Fibroblast of skin of scalp (primary cell): Measurements from ENCODE around the gene TGFBR3.
A peak's percentile ranks its signal among the peaks of the same experiment; 100 is the strongest.
"Not testable (repeated sequence)": the region's sequence is repeated elsewhere in the genome, so short reads cannot be mapped to it uniquely, and the experiment has no call there.

Experiments used
- DNase-seq: peaks from one replicate; pipeline ENCODE4 v3.0.0-alpha.2; 2013

The TGFBR3 gene

GRCh38 chr1:91883470-91883869 lies 2.5 kb downstream of the TGFBR3 start:
- peak; percentile 60 for DNase-seq

- DNase-seq = no peak
Measured at GRCh38 chr1:91881280-91881679, 4.7 kb downstream of the TGFBR3 start.

- no peak for DNase-seq
Measured at GRCh38 chr1:91879733-91880132, 6.2 kb downstream of the TGFBR3 start.

- DNase-seq = peak; percentile 38
Measured at GRCh38 chr1:91877574-91878208, 8.3 kb downstream of the TGFBR3 start.

- peak; percentile 70 for DNase-seq
Measured at GRCh38 chr1:91876781-91877573, 9.0 kb downstream of the TGFBR3 start.

- DNase-seq = no peak
Measured at GRCh38 chr1:91876040-91876470, 9.9 kb downstream of the TGFBR3 start.

GRCh38 chr1:91874167-91874566 lies 11.8 kb downstream of the TGFBR3 start:
- DNase-seq = no peak

- no peak for DNase-seq
Measured at GRCh38 chr1:91872559-91873081, 13.3 kb downstream of the TGFBR3 start.

GRCh38 chr1:91872000-91872399 lies 14.0 kb downstream of the TGFBR3 start:
- peak; percentile 31 for DNase-seq

- no peak for DNase-seq
Measured at GRCh38 chr1:91870322-91870721, 15.6 kb downstream of the TGFBR3 start.

- no peak for DNase-seq
Measured at GRCh38 chr1:91866425-91866824, 19.5 kb downstream of the TGFBR3 start.

- peak; percentile 46 for DNase-seq
Measured at GRCh38 chr1:91864017-91864700, 21.8 kb downstream of the TGFBR3 start.

GRCh38 chr1:91863498-91863897 lies 22.5 kb downstream of the TGFBR3 start:
- DNase-seq = no peak

- DNase-seq = no peak
Measured at GRCh38 chr1:91862120-91862519, 23.8 kb downstream of the TGFBR3 start.

GRCh38 chr1:91857557-91858239 lies 28.3 kb downstream of the TGFBR3 start:
- DNase-seq = no peak

GRCh38 chr1:91856996-91857395 lies 29.0 kb downstream of the TGFBR3 start:
- DNase-seq = peak; percentile 56

GRCh38 chr1:91854852-91855534 lies 31.0 kb downstream of the TGFBR3 start:
- DNase-seq = no peak

GRCh38 chr1:91853397-91853796 lies 32.6 kb downstream of the TGFBR3 start:
- DNase-seq = no peak

- DNase-seq = not testable (repeated sequence)
Measured at GRCh38 chr1:91852011-91852410, 33.9 kb downstream of the TGFBR3 start.

GRCh38 chr1:91851130-91852010 lies 34.6 kb downstream of the TGFBR3 start:
- DNase-seq = peak; percentile 86

- no peak for DNase-seq
Measured at GRCh38 chr1:91850708-91851107, 35.2 kb downstream of the TGFBR3 start.
